CD4-positive, CD25-positive, alpha-beta regulatory T cell (primary cell): Measurements from ENCODE around the gene PCDHB1. TPM values are rescaled to one million over a fixed set of nuclear protein-coding genes. Genes with fewer than 3 reads are reported as not detected.

Source experiments
- ATAC-seq, 2 donors: fragments of 150-1000 bp; cut with Tn5 transposase; one replicate each; pipeline ENCODE4 v1.10.0; 2021; ENCODE audit warnings: low read depth in 2 of 2, moderate number of reproducible peaks in 2 of 2, moderate library complexity in 1 of 2
- DNase-seq, 3 donors: peaks; one replicate each; pipeline versions ENCODE4 v3.0.0 to v3.0.0-alpha.2; 2012 to 2022; ENCODE audit warnings: mixed read lengths in 1 of 3
- H3K27ac ChIP-seq: one replicate; pipeline ENCODE4 v1.7.0; 2013; ENCODE audit warnings: mild to moderate bottlenecking, low read length; ENCODE audit not compliant: insufficient read depth, poor library complexity, severe bottlenecking
- H3K27me3 ChIP-seq: one replicate; pipeline ENCODE4 v1.7.0; 2013; ENCODE audit warnings: low read length; ENCODE audit not compliant: control insufficient read depth, insufficient read depth
- H3K36me3 ChIP-seq: one replicate; pipeline ENCODE4 v1.7.0; 2013; ENCODE audit warnings: mild to moderate bottlenecking, low read length, moderate library complexity; ENCODE audit not compliant: control insufficient read depth, insufficient read depth
- H3K4me1 ChIP-seq: 2 replicates; pipeline ENCODE4 v1.7.0; 2013; ENCODE audit warnings: mild to moderate bottlenecking, low read length; ENCODE audit not compliant: insufficient read depth, control insufficient read depth, poor library complexity, severe bottlenecking
- H3K4me3 ChIP-seq: one replicate; pipeline ENCODE4 v1.7.0; 2013; ENCODE audit warnings: low read depth, mild to moderate bottlenecking, low read length, moderate library complexity
- H3K9me3 ChIP-seq, 2 experiments: 1 replicate in 1 of 2; 2 replicates in 1 of 2; pipeline ENCODE4 v1.7.0; 2013; ENCODE audit warnings: low read length in 2 of 2, mild to moderate bottlenecking in 1 of 2, moderate library complexity in 1 of 2; ENCODE audit not compliant: control insufficient read depth in 2 of 2
- H3K27ac Mint-ChIP-seq, 3 donors: one replicate each; pipeline ENCODE4 v1.8.0; 2020 to 2022; ENCODE audit warnings: mild to moderate bottlenecking in 3 of 3, mixed read lengths in 3 of 3, moderate library complexity in 2 of 3
- H3K27me3 Mint-ChIP-seq: one replicate; pipeline ENCODE4 v1.8.0; 2022; ENCODE audit warnings: mild to moderate bottlenecking, mixed read lengths
- H3K36me3 Mint-ChIP-seq: one replicate; pipeline ENCODE4 v1.8.0; 2020; ENCODE audit warnings: mixed read lengths
- H3K4me1 Mint-ChIP-seq, 4 donors: one replicate each; pipeline ENCODE4 v1.8.0; 2020 to 2022; ENCODE audit warnings: mixed read lengths in 4 of 4, mild to moderate bottlenecking in 1 of 4
- H3K4me3 Mint-ChIP-seq, 4 donors: one replicate each; pipeline ENCODE4 v1.8.0; 2020 to 2022; ENCODE audit warnings: mild to moderate bottlenecking in 4 of 4, mixed read lengths in 4 of 4, moderate library complexity in 3 of 4
- H3K9me3 Mint-ChIP-seq, 7 donors: one replicate each; pipeline ENCODE4 v1.8.0; 2020 to 2022; ENCODE audit warnings: mixed read lengths in 7 of 7, mild to moderate bottlenecking in 3 of 7, moderate library complexity in 2 of 7
- polyA plus RNA-seq, 4 donors: library from polyadenylated mRNA; unstranded; fragments of 300-500 nt; fragmentation: Illumina TruSeq; gene quantifications; one replicate each; pipeline ENCODE4 v1.2.3, GENCODE V29; 2021
- total RNA-seq: library from RNA; stranded (reverse); gene quantifications from one replicate; pipeline ENCODE4 v1.2.3, GENCODE V29; 2022

PCDHB1 gene
- total RNA-seq (not detected), polyA plus RNA-seq (not detected)

GRCh38 chr5:141050622-141051520 lies at the start of gene PCDHB1:
Gene PCDHB1 (plus strand): TSS chr5:141051374. CDS start chr5:141051471, 97 bp downstream.
- Histone ChIP-seq H3K4me1 (no peaks in the 10 kb centered on the region), H3K9me3 (peaks cover 2 to 12% of the 10 kb centered on the region in 2 experiments), H3K27me3 (peaks cover 1% of the 10 kb centered on the region), H3K36me3 (no peaks in the 10 kb centered on the region), H3K4me3 (no peak within 1 kb of the TSS), H3K27ac (no peak within 1 kb of the TSS)
- no peaks in the 10 kb centered on the region for H3K36me3 Mint-ChIP-seq
- H3K27me3 Mint-ChIP-seq = peaks cover 21% of the 10 kb centered on the region
- ATAC-seq = no peak
- peak within 1 kb of the TSS in 3 of 4 donors; percentile 58 to 75 (median 65) for H3K4me3 Mint-ChIP-seq
- H3K4me1 Mint-ChIP-seq = peaks cover 0 to 8% (median 0%) of the 10 kb centered on the region in 4 donors
- peaks cover 0 to 14% (median 7%) of the 10 kb centered on the region in 7 donors for H3K9me3 Mint-ChIP-seq
- no peak for DNase-seq
- no peak within 1 kb of the TSS for H3K27ac Mint-ChIP-seq

GRCh38 chr5:141001446-141001843 lies 49.7 kb upstream of the PCDHB1 start:
- peaks cover 0 to 6% (median 3%) of the 10 kb centered on the region in 7 donors for H3K9me3 Mint-ChIP-seq
- DNase-seq (no peak), ATAC-seq (no peak)
- no peak overlapping the region for H3K4me3 Mint-ChIP-seq
- no peaks in the 10 kb centered on the region for H3K36me3 ChIP-seq
- H3K4me3 ChIP-seq = no peak overlapping the region
- H3K4me1 ChIP-seq = no peaks in the 10 kb centered on the region
- peaks cover 0 to 2% (median 0%) of the 10 kb centered on the region in 4 donors for H3K4me1 Mint-ChIP-seq
- H3K36me3 Mint-ChIP-seq = no peaks in the 10 kb centered on the region
- H3K27ac Mint-ChIP-seq = no peak overlapping the region
- peaks cover 10% of the 10 kb centered on the region for H3K27me3 ChIP-seq
- no peak overlapping the region for H3K27ac ChIP-seq
- no peaks in the 10 kb centered on the region for H3K9me3 ChIP-seq
- peaks cover 22% of the 10 kb centered on the region for H3K27me3 Mint-ChIP-seq

- Histone ChIP-seq H3K9me3 (no peaks in the 10 kb centered on the region), H3K27ac (no peak overlapping the region), H3K36me3 (no peaks in the 10 kb centered on the region), H3K4me3 (no peak overlapping the region), H3K4me1 (no peaks in the 10 kb centered on the region), H3K27me3 (peaks cover 10% of the 10 kb centered on the region)
- H3K4me3 Mint-ChIP-seq = peak overlapping the region in 1 of 4 donors; percentile 19
- no peaks in the 10 kb centered on the region for H3K36me3 Mint-ChIP-seq
- no peak for ATAC-seq
- peaks cover 22% of the 10 kb centered on the region for H3K27me3 Mint-ChIP-seq
- H3K27ac Mint-ChIP-seq = no peak overlapping the region
- peaks cover 0 to 2% (median 0%) of the 10 kb centered on the region in 4 donors for H3K4me1 Mint-ChIP-seq
- H3K9me3 Mint-ChIP-seq = peaks cover 0 to 7% (median 3%) of the 10 kb centered on the region in 7 donors
- DNase-seq = no peak
These were observed 49.1 kb upstream of the PCDHB1 start for GRCh38 chr5:141001844-141002604.

- Histone ChIP-seq H3K4me3 (no peak overlapping the region), H3K27me3 (peaks cover 10% of the 10 kb centered on the region), H3K4me1 (no peaks in the 10 kb centered on the region), H3K9me3 (no peaks in the 10 kb centered on the region), H3K36me3 (no peaks in the 10 kb centered on the region), H3K27ac (no peak overlapping the region)
- Mint-ChIP-seq H3K27ac (no peak overlapping the region), H3K27me3 (peaks cover 22% of the 10 kb centered on the region), H3K4me1 (peaks cover 0 to 2% (median 0%) of the 10 kb centered on the region in 4 donors), H3K9me3 (peaks cover 0 to 7% (median 3%) of the 10 kb centered on the region in 7 donors), H3K36me3 (no peaks in the 10 kb centered on the region), H3K4me3 (no peak overlapping the region)
- ATAC-seq (no peak), DNase-seq (no peak)
These were observed 48.6 kb upstream of the PCDHB1 start for GRCh38 chr5:141002605-141002965.

GRCh38 chr5:141003031-141003430 lies 48.1 kb upstream of the PCDHB1 start:
- DNase-seq = no peak
- Mint-ChIP-seq H3K9me3 (peaks cover 0 to 7% (median 3%) of the 10 kb centered on the region in 7 donors), H3K36me3 (no peaks in the 10 kb centered on the region), H3K4me1 (peaks cover 0 to 2% (median 0%) of the 10 kb centered on the region in 4 donors), H3K4me3 (no peak overlapping the region), H3K27me3 (peaks cover 22% of the 10 kb centered on the region), H3K27ac (no peak overlapping the region)
- no peak for ATAC-seq
- no peaks in the 10 kb centered on the region for H3K4me1 ChIP-seq
- H3K27ac ChIP-seq = no peak overlapping the region
- H3K27me3 ChIP-seq = peaks cover 10% of the 10 kb centered on the region
- no peaks in the 10 kb centered on the region for H3K36me3 ChIP-seq
- H3K9me3 ChIP-seq = no peaks in the 10 kb centered on the region
- no peak overlapping the region for H3K4me3 ChIP-seq

GRCh38 chr5:141003791-141004611 lies 47.2 kb upstream of the PCDHB1 start:
- Histone ChIP-seq H3K9me3 (no peaks in the 10 kb centered on the region), H3K4me1 (no peaks in the 10 kb centered on the region), H3K27me3 (peaks cover 10% of the 10 kb centered on the region), H3K4me3 (no peak overlapping the region), H3K36me3 (no peaks in the 10 kb centered on the region), H3K27ac (no peak overlapping the region)
- Mint-ChIP-seq H3K36me3 (no peaks in the 10 kb centered on the region), H3K27ac (no peak overlapping the region), H3K27me3 (peaks cover 22% of the 10 kb centered on the region), H3K4me1 (peaks cover 0 to 2% (median 0%) of the 10 kb centered on the region in 4 donors), H3K9me3 (peaks cover 0 to 7% (median 3%) of the 10 kb centered on the region in 7 donors), H3K4me3 (no peak overlapping the region)
- DNase-seq (no peak), ATAC-seq (no peak)

GRCh38 chr5:141007791-141008190 lies 43.4 kb upstream of the PCDHB1 start:
- no peaks in the 10 kb centered on the region for H3K36me3 ChIP-seq
- no peak overlapping the region for H3K27ac ChIP-seq
- H3K27ac Mint-ChIP-seq = no peak overlapping the region
- H3K27me3 ChIP-seq = peaks cover 6% of the 10 kb centered on the region
- peaks cover 0 to 5% (median 1%) of the 10 kb centered on the region in 7 donors for H3K9me3 Mint-ChIP-seq
- no peak overlapping the region for H3K4me3 Mint-ChIP-seq
- no peak overlapping the region for H3K4me3 ChIP-seq
- no peaks in the 10 kb centered on the region for H3K9me3 ChIP-seq
- H3K4me1 Mint-ChIP-seq = no peaks in the 10 kb centered on the region
- DNase-seq = no peak
- no peaks in the 10 kb centered on the region for H3K27me3 Mint-ChIP-seq
- no peak for ATAC-seq
- H3K36me3 Mint-ChIP-seq = no peaks in the 10 kb centered on the region
- no peaks in the 10 kb centered on the region for H3K4me1 ChIP-seq
